MM.1S (cell line): ENCODE results near the gene KRTAP2-4.

Source experiments
- EZH2 ChIP-seq: fragments of 300-600 bp; sonication (generic); optimal IDR thresholded peaks from 2 replicates; pipeline ENCODE3; 2017; ENCODE audit warnings: low read depth, mild to moderate bottlenecking, antibody characterized with exemption, low read length, mixed read lengths
- TF ChIP-seq, protein P1 (sequence below): fragments of 300-600 bp; sonication (generic); IDR thresholded peaks from 2 replicates; pipeline ENCODE4 v1.5.1; 2016; ENCODE audit warnings: antibody characterized with exemption, low read length, mixed read lengths

GRCh38 chr17:41098481-41098880 lies 32.8 kb upstream of the KRTAP2-4 start:
- TF ChIP-seq, protein P1, sequence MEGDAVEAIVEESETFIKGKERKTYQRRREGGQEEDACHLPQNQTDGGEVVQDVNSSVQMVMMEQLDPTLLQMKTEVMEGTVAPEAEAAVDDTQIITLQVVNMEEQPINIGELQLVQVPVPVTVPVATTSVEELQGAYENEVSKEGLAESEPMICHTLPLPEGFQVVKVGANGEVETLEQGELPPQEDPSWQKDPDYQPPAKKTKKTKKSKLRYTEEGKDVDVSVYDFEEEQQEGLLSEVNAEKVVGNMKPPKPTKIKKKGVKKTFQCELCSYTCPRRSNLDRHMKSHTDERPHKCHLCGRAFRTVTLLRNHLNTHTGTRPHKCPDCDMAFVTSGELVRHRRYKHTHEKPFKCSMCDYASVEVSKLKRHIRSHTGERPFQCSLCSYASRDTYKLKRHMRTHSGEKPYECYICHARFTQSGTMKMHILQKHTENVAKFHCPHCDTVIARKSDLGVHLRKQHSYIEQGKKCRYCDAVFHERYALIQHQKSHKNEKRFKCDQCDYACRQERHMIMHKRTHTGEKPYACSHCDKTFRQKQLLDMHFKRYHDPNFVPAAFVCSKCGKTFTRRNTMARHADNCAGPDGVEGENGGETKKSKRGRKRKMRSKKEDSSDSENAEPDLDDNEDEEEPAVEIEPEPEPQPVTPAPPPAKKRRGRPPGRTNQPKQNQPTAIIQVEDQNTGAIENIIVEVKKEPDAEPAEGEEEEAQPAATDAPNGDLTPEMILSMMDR = no peak
- no peak for TF ChIP-seq EZH2
